Natural killer cell (primary cell): ENCODE data around the gene EPHA4. TPM values are rescaled to one million over a fixed set of nuclear protein-coding genes. Genes with fewer than 3 reads are reported as not detected.

Experiments used
- ATAC-seq, 3 donors: fragments of 150-1000 bp in 2 of 3; fragments of 200-7000 bp in 1 of 3; cut with Tn5 transposase; 1 replicate in 1 of 3; 2 replicates in 2 of 3; pipeline ENCODE4 v1.10.0; 2021; ENCODE audit warnings: mild to moderate bottlenecking in 2 of 3, moderate library complexity in 2 of 3
- DNase-seq, 2 donors: peaks; one replicate each; pipeline versions ENCODE4 v3.0.0 to v3.0.0-alpha.2; 2013 to 2021; ENCODE audit warnings: mixed read lengths in 1 of 2
- H3K27ac ChIP-seq: one replicate; pipeline ENCODE4 v1.5.1; 2013; ENCODE audit warnings: mild to moderate bottlenecking, low read length
- H3K27me3 ChIP-seq: one replicate; pipeline ENCODE4 v1.6.1; 2013; ENCODE audit warnings: low read length; ENCODE audit not compliant: control insufficient read depth, insufficient read depth
- H3K36me3 ChIP-seq: one replicate; pipeline ENCODE4 v1.6.1; 2013; ENCODE audit warnings: low read length; ENCODE audit not compliant: control insufficient read depth, insufficient read depth
- H3K4me1 ChIP-seq: one replicate; pipeline ENCODE4 v1.6.1; 2013; ENCODE audit warnings: low read length; ENCODE audit not compliant: control insufficient read depth, insufficient read depth
- H3K4me3 ChIP-seq: one replicate; pipeline ENCODE4 v1.5.1; 2013; ENCODE audit warnings: low read length
- H3K9me3 ChIP-seq: one replicate; pipeline ENCODE4 v1.6.1; 2013; ENCODE audit warnings: low read length; ENCODE audit not compliant: control insufficient read depth, insufficient read depth
- H3K27ac Mint-ChIP-seq, 2 donors: one replicate each; pipeline ENCODE4 v1.8.0; 2022; ENCODE audit warnings: mild to moderate bottlenecking in 2 of 2, mixed read lengths in 2 of 2, moderate library complexity in 1 of 2
- H3K27me3 Mint-ChIP-seq, 2 donors: one replicate each; pipeline ENCODE4 v1.8.0; 2022; ENCODE audit warnings: low read depth in 2 of 2, mixed read lengths in 2 of 2
- H3K36me3 Mint-ChIP-seq: one replicate; pipeline ENCODE4 v1.8.0; 2022; ENCODE audit warnings: mixed read lengths
- H3K4me1 Mint-ChIP-seq, 2 donors: one replicate each; pipeline ENCODE4 v1.8.0; 2022; ENCODE audit warnings: mixed read lengths in 2 of 2
- H3K4me3 Mint-ChIP-seq: one replicate; pipeline ENCODE4 v1.8.0; 2022; ENCODE audit warnings: mild to moderate bottlenecking, moderate library complexity, mixed read lengths
- H3K9me3 Mint-ChIP-seq, 2 donors: one replicate each; pipeline ENCODE4 v1.8.0; 2022; ENCODE audit warnings: mixed read lengths in 2 of 2
- WGBS: methylation state at CpG from one replicate; pipeline ENCODE4 v1.1.7; 2013; ENCODE audit warnings: missing lambda C conversion rate; ENCODE audit not compliant: insufficient coverage; 5-methylcytosine and 5-hydroxymethylcytosine counted together
- intact Hi-C: fragments of 100-400 bp; cut with micrococcal nuclease; formaldehyde crosslinking; loops from one replicate; pipeline ENCODE4 v1.14.2; 2022
- total RNA-seq, 4 donors: library from RNA; stranded (reverse); fragments of 120-200 nt in 1 of 4; gene quantifications; one replicate each; pipeline versions ENCODE4 v1.2.3 to v1.2.4, GENCODE V29; 2013 to 2022
- TF ChIP-seq, protein P1 (sequence below): fragments of 200-600 bp; IDR thresholded peaks from one replicate; pipeline ENCODE4 v1.8.0; 2022; ENCODE audit warnings: antibody characterized with exemption

EPHA4 gene
- total RNA-seq, 3 donors from 2014 or later (not counting 1 experiment from before 2014, with no cell fraction given) = 27.2 to 48.6 (median 44.7) TPM

DNA sequence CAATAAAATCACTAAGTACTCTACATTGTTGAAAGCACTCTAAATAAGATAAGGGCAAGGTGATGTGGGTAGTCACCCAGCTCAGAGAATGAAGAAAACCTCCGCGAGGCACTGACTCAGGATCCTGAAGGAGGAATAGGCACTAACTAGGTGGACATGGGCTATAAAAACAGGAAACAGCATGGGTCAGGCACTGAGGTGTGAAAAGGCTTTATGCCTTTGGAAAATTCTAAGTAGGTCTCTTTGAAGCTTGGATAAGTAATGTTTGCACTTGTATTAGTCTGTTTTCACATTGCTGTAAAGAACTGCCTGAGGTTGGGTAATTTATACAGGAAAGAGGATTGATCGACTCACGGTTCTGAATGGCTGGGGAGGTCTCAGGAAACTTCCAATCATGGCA is 161.6 kb downstream of the EPHA4 start:
- no peak overlapping the region for H3K4me3 ChIP-seq
- H3K4me1 ChIP-seq = peaks cover 17% of the 10 kb centered on the region
- DNase-seq (no peak), ATAC-seq (no peak)
- Mint-ChIP-seq H3K36me3 (peaks cover 15% of the 10 kb centered on the region), H3K27ac (no peak overlapping the region), H3K27me3 (peaks cover 5 to 30% of the 10 kb centered on the region in 2 donors), H3K9me3 (peaks cover 2 to 3% of the 10 kb centered on the region in 2 donors), H3K4me1 (peaks cover 35 to 41% of the 10 kb centered on the region in 2 donors), H3K4me3 (no peak overlapping the region)
- H3K9me3 ChIP-seq = no peaks in the 10 kb centered on the region
- H3K36me3 ChIP-seq = no peaks in the 10 kb centered on the region
- H3K27ac ChIP-seq = no peak overlapping the region
- WGBS = 96% methylated on average over 4 of the region's 4 CpGs
- TF ChIP-seq, protein P1, sequence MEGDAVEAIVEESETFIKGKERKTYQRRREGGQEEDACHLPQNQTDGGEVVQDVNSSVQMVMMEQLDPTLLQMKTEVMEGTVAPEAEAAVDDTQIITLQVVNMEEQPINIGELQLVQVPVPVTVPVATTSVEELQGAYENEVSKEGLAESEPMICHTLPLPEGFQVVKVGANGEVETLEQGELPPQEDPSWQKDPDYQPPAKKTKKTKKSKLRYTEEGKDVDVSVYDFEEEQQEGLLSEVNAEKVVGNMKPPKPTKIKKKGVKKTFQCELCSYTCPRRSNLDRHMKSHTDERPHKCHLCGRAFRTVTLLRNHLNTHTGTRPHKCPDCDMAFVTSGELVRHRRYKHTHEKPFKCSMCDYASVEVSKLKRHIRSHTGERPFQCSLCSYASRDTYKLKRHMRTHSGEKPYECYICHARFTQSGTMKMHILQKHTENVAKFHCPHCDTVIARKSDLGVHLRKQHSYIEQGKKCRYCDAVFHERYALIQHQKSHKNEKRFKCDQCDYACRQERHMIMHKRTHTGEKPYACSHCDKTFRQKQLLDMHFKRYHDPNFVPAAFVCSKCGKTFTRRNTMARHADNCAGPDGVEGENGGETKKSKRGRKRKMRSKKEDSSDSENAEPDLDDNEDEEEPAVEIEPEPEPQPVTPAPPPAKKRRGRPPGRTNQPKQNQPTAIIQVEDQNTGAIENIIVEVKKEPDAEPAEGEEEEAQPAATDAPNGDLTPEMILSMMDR = no peak
- no peaks in the 10 kb centered on the region for H3K27me3 ChIP-seq
- intact Hi-C loops = no loop called here

DNA sequence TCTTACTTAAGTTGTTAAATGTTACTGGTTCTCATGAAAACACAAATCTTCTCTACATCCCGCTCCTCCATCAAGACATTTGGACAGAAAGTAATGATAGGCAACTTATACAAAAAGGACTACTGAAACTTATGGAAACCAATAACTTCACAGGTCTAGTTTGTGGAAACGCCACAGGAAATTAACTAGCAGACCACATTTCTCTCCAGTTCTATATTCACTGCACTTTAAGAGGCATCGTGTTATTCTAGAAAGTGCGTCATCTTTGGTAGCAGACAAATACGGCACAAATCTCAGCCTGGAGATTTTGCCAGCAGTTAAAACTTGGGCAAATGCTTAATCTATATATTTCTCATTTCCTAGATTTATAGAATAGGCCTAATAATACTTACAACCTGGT is 164.3 kb downstream of the EPHA4 start:
- peak; percentile 54 to 95 (median 85) for ATAC-seq
- 54% methylated on average over 5 of the region's 5 CpGs for WGBS
- intact Hi-C loops = loop anchor here (2.0 to 5.0 kb wide), 2 partner anchors 109 to 165 kb away; partner anchors contain the start of gene EPHA4
- no peak overlapping the region for H3K27ac ChIP-seq
- Mint-ChIP-seq H3K36me3 (peaks cover 15% of the 10 kb centered on the region), H3K9me3 (peaks cover 2 to 3% of the 10 kb centered on the region in 2 donors), H3K27me3 (peaks cover 7 to 30% of the 10 kb centered on the region in 2 donors), H3K4me1 (peaks cover 35 to 41% of the 10 kb centered on the region in 2 donors), H3K4me3 (peak overlapping the region; percentile 75), H3K27ac (peak overlapping the region; percentile 42 to 77)
- DNase-seq = no peak
- H3K4me1 ChIP-seq = peaks cover 17% of the 10 kb centered on the region
- no peak overlapping the region for H3K4me3 ChIP-seq
- no peaks in the 10 kb centered on the region for H3K36me3 ChIP-seq
- no peaks in the 10 kb centered on the region for H3K27me3 ChIP-seq
- TF ChIP-seq, protein P1 = no peak
- no peaks in the 10 kb centered on the region for H3K9me3 ChIP-seq

- TF ChIP-seq, protein P1 = no peak
- intact Hi-C loops = loop anchor here (5.0 kb wide), 1 partner anchor 167 kb away; the partner anchor contains the start of gene EPHA4
- Histone ChIP-seq H3K4me1 (peaks cover 17% of the 10 kb centered on the region), H3K27ac (no peak overlapping the region), H3K4me3 (no peak overlapping the region), H3K36me3 (no peaks in the 10 kb centered on the region), H3K9me3 (no peaks in the 10 kb centered on the region), H3K27me3 (no peaks in the 10 kb centered on the region)
- Mint-ChIP-seq H3K9me3 (peaks cover 2 to 3% of the 10 kb centered on the region in 2 donors), H3K27me3 (peaks cover 2 to 15% of the 10 kb centered on the region in 2 donors), H3K4me3 (no peak overlapping the region), H3K4me1 (peaks cover 33 to 37% of the 10 kb centered on the region in 2 donors), H3K27ac (no peak overlapping the region), H3K36me3 (peaks cover 2% of the 10 kb centered on the region)
- ATAC-seq (no peak), DNase-seq (no peak)
Measured at GRCh38 chr2:221405521-221405920, 166.6 kb downstream of the EPHA4 start.

DNA sequence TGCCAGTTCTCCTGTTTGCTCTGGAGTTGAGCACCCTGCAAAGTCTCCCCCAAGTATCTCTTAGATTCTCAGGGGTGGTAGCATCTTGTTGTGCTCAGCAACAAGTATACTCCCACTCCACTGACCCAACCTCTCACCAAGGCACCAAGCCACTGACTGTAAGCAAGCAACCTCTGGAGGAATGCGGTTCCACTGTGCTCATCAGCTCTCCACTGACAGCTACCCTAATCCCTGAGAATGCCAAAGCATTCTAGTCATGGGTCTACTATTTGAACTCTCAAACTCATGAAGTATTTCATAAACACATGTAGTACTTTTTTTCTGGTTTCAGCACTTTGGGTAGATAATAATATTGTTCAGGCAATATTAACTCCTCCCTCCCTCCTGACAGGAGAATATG is 170.0 kb downstream of the EPHA4 start:
- Histone ChIP-seq H3K4me1 (peaks cover 6% of the 10 kb centered on the region), H3K36me3 (no peaks in the 10 kb centered on the region), H3K27me3 (no peaks in the 10 kb centered on the region), H3K27ac (no peak overlapping the region), H3K4me3 (no peak overlapping the region), H3K9me3 (no peaks in the 10 kb centered on the region)
- intact Hi-C loops = no loop called here
- Mint-ChIP-seq H3K27ac (no peak overlapping the region), H3K36me3 (no peaks in the 10 kb centered on the region), H3K4me1 (peaks cover 7 to 10% of the 10 kb centered on the region in 2 donors), H3K4me3 (no peak overlapping the region), H3K9me3 (peaks cover 2 to 3% of the 10 kb centered on the region in 2 donors), H3K27me3 (peaks cover 2 to 10% of the 10 kb centered on the region in 2 donors)
- ATAC-seq (no peak), DNase-seq (no peak)
- 95% methylated on average over 1 of the region's 1 CpG for WGBS
- TF ChIP-seq, protein P1 = no peak
